Uterus (tissue), 2 donors: ENCODE results near the gene ICA1.

Source experiments
- POLR2A ChIP-seq, 2 donors: fragments of 450-650 bp; IDR thresholded peaks; one replicate each; pipeline ENCODE4 v1.6.1; 2016; ENCODE audit warnings: antibody characterized with exemption in 2 of 2, mild to moderate bottlenecking in 1 of 2, moderate library complexity in 1 of 2
- TF ChIP-seq, protein P1 (sequence below), 4 experiments: fragments of 200-600 bp in 2 of 4; fragments of 450-650 bp in 2 of 4; sonication (generic) in 2 of 4; IDR thresholded peaks; one replicate each; pipeline ENCODE4 v1.5.1; 2016 to 2019; ENCODE audit warnings: antibody characterized with exemption in 4 of 4, mild to moderate bottlenecking in 2 of 4, moderate library complexity in 1 of 4

DNA sequence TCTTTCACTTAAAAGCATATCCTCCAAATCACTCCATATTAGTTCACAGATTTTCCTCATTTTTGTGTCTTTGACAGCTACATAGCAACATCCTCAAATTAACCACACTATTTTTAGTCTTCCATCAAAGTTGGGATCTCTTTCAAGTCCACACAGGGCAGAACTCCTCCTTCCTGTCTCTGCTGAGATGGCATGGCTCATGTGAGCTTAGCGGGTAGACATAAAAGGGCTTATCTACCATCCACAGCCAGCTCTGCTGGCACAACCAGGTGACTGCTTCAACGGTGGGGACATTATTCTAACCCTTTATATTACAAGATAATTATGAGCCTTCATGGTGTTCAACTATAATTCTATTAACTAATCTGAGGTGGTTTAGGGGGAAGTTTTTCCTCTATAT lies 35.5 kb downstream of the ICA1 start:
- no peak for TF ChIP-seq POLR2A (IDR thresholded peaks at IDR 0.05)
- TF ChIP-seq, protein P1, sequence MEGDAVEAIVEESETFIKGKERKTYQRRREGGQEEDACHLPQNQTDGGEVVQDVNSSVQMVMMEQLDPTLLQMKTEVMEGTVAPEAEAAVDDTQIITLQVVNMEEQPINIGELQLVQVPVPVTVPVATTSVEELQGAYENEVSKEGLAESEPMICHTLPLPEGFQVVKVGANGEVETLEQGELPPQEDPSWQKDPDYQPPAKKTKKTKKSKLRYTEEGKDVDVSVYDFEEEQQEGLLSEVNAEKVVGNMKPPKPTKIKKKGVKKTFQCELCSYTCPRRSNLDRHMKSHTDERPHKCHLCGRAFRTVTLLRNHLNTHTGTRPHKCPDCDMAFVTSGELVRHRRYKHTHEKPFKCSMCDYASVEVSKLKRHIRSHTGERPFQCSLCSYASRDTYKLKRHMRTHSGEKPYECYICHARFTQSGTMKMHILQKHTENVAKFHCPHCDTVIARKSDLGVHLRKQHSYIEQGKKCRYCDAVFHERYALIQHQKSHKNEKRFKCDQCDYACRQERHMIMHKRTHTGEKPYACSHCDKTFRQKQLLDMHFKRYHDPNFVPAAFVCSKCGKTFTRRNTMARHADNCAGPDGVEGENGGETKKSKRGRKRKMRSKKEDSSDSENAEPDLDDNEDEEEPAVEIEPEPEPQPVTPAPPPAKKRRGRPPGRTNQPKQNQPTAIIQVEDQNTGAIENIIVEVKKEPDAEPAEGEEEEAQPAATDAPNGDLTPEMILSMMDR (IDR thresholded peaks at IDR 0.05) = no peak
